Measurements from ENCODE around the gene TCF4. TPM values are rescaled to one million over a fixed set of nuclear protein-coding genes. Genes with fewer than 3 reads are reported as not detected.

TCF4 gene
- total RNA-seq, 1 experiment from 2014 or later, result 261 TPM

- H4K20me1 ChIP-seq (ENCODE audit: insufficient read depth, low read depth, low read length), result no peaks in the 10 kb centered on the region
- H2AFZ ChIP-seq (ENCODE audit: low read length), result no peak overlapping the region
- DNase-seq, result no peak
- H3K9ac ChIP-seq (ENCODE audit: low read length), result no peak overlapping the region
- no peak overlapping the region for H3K4me3 ChIP-seq (ENCODE audit: low read length)
- no peak overlapping the region for H3K27ac ChIP-seq (ENCODE audit: low read length)
- no peaks in the 10 kb centered on the region for H3K9me2 ChIP-seq (replicated peaks; ENCODE audit: insufficient read depth, low read length)
- no peak overlapping the region for H3K4me2 ChIP-seq (ENCODE audit: low read depth, low read length, poor library complexity, severe bottlenecking)
- H3K9me3 ChIP-seq (ENCODE audit: low read length), result no peaks in the 10 kb centered on the region
- H3K79me2 ChIP-seq (ENCODE audit: low read length), result peaks cover 88% of the 10 kb centered on the region
- H3K27me3 ChIP-seq (ENCODE audit: low read length), result no peaks in the 10 kb centered on the region
- no peaks in the 10 kb centered on the region for H3K36me3 ChIP-seq (ENCODE audit: insufficient read depth, low read length)
- H3K4me1 ChIP-seq (ENCODE audit: low read length), result peaks cover 21% of the 10 kb centered on the region
Observed at GRCh38 chr18:55403421-55403949, 184.5 kb downstream of the TCF4 start.

DNA sequence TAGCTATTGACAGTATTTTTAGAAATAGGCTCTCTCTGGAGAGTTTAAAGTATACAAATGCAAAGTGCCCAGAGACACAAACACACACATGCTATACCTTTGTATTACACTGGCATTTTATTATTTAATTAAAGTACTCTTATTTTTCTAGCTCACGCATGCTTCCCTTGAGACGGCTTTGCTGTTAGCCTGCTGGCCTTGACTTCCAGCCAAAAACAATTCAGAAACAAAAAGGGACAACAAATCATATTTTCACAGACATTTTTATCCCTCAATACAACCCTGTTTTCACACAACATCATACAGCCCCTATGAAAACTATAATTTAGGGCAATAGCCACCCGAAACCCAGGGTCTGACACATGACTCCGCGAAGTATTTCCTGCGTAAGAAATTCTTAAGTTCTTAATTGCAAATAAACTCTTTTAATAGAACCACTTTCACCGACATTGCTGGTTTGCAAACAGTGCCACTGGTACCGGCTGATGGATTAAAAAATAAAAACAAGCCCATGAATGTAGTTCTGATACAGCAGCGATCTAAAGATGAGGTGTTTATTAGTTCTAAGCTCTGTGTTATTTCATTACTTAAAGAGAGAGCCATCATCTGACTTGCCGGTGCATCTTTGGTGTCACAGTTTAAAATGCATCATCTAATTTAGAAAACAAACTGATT, 185.1 kb downstream of the TCF4 start:
- H3K4me2 ChIP-seq (ENCODE audit: low read depth, low read length, poor library complexity, severe bottlenecking), result no peak overlapping the region
- H3K9ac ChIP-seq (ENCODE audit: low read length), result no peak overlapping the region
- no peaks in the 10 kb centered on the region for H3K36me3 ChIP-seq (ENCODE audit: insufficient read depth, low read length)
- H4K20me1 ChIP-seq (ENCODE audit: insufficient read depth, low read depth, low read length), result no peaks in the 10 kb centered on the region
- no peak overlapping the region for H3K4me3 ChIP-seq (ENCODE audit: low read length)
- DNase-seq, result no peak
- H3K79me2 ChIP-seq (ENCODE audit: low read length), result peaks cover 88% of the 10 kb centered on the region
- no peaks in the 10 kb centered on the region for H3K27me3 ChIP-seq (ENCODE audit: low read length)
- no peaks in the 10 kb centered on the region for H3K9me2 ChIP-seq (replicated peaks; ENCODE audit: insufficient read depth, low read length)
- no peak overlapping the region for H2AFZ ChIP-seq (ENCODE audit: low read length)
- H3K9me3 ChIP-seq (ENCODE audit: low read length), result no peaks in the 10 kb centered on the region
- peaks cover 22% of the 10 kb centered on the region for H3K4me1 ChIP-seq (ENCODE audit: low read length)
- H3K27ac ChIP-seq (ENCODE audit: low read length), result no peak overlapping the region

GRCh38 chr18:55401638-55402191, 186.3 kb downstream of the TCF4 start:
- Histone ChIP-seq H2AFZ (ENCODE audit: low read length) (no peak overlapping the region), H3K4me2 (ENCODE audit: low read depth, low read length, poor library complexity, severe bottlenecking) (no peak overlapping the region), H3K9me2 (replicated peaks; ENCODE audit: insufficient read depth, low read length) (no peaks in the 10 kb centered on the region), H4K20me1 (ENCODE audit: insufficient read depth, low read depth, low read length) (no peaks in the 10 kb centered on the region), H3K9me3 (ENCODE audit: low read length) (no peaks in the 10 kb centered on the region), H3K27me3 (ENCODE audit: low read length) (no peaks in the 10 kb centered on the region), H3K9ac (ENCODE audit: low read length) (no peak overlapping the region), H3K79me2 (ENCODE audit: low read length) (peaks cover 83% of the 10 kb centered on the region), H3K4me3 (ENCODE audit: low read length) (no peak overlapping the region), H3K4me1 (ENCODE audit: low read length) (peaks cover 11% of the 10 kb centered on the region), H3K27ac (ENCODE audit: low read length) (no peak overlapping the region), H3K36me3 (ENCODE audit: insufficient read depth, low read length) (no peaks in the 10 kb centered on the region)
- no peak for DNase-seq

- H3K4me2 ChIP-seq (ENCODE audit: low read depth, low read length, poor library complexity, severe bottlenecking), result no peak overlapping the region
- no peaks in the 10 kb centered on the region for H3K27me3 ChIP-seq (ENCODE audit: low read length)
- H3K9ac ChIP-seq (ENCODE audit: low read length), result no peak overlapping the region
- DNase-seq, result no peak
- no peaks in the 10 kb centered on the region for H3K9me2 ChIP-seq (replicated peaks; ENCODE audit: insufficient read depth, low read length)
- H4K20me1 ChIP-seq (ENCODE audit: insufficient read depth, low read depth, low read length), result no peaks in the 10 kb centered on the region
- H3K36me3 ChIP-seq (ENCODE audit: insufficient read depth, low read length), result no peaks in the 10 kb centered on the region
- H3K4me3 ChIP-seq (ENCODE audit: low read length), result no peak overlapping the region
- no peaks in the 10 kb centered on the region for H3K9me3 ChIP-seq (ENCODE audit: low read length)
- H3K79me2 ChIP-seq (ENCODE audit: low read length), result peaks cover 84% of the 10 kb centered on the region
- H2AFZ ChIP-seq (ENCODE audit: low read length), result no peak overlapping the region
- no peak overlapping the region for H3K27ac ChIP-seq (ENCODE audit: low read length)
- peaks cover 3% of the 10 kb centered on the region for H3K4me1 ChIP-seq (ENCODE audit: low read length)
Observed at GRCh38 chr18:55400590-55401541, 187.1 kb downstream of the TCF4 start.

GRCh38 chr18:55400081-55400480, 187.9 kb downstream of the TCF4 start:
- no peak overlapping the region for H3K9ac ChIP-seq (ENCODE audit: low read length)
- no peaks in the 10 kb centered on the region for H3K9me3 ChIP-seq (ENCODE audit: low read length)
- H2AFZ ChIP-seq (ENCODE audit: low read length), result no peak overlapping the region
- no peaks in the 10 kb centered on the region for H3K9me2 ChIP-seq (replicated peaks; ENCODE audit: insufficient read depth, low read length)
- DNase-seq, result no peak
- H3K4me3 ChIP-seq (ENCODE audit: low read length), result no peak overlapping the region
- no peak overlapping the region for H3K27ac ChIP-seq (ENCODE audit: low read length)
- H3K4me2 ChIP-seq (ENCODE audit: low read depth, low read length, poor library complexity, severe bottlenecking), result no peak overlapping the region
- no peaks in the 10 kb centered on the region for H4K20me1 ChIP-seq (ENCODE audit: insufficient read depth, low read depth, low read length)
- no peaks in the 10 kb centered on the region for H3K36me3 ChIP-seq (ENCODE audit: insufficient read depth, low read length)
- no peaks in the 10 kb centered on the region for H3K27me3 ChIP-seq (ENCODE audit: low read length)
- peaks cover 84% of the 10 kb centered on the region for H3K79me2 ChIP-seq (ENCODE audit: low read length)
- peaks cover 3% of the 10 kb centered on the region for H3K4me1 ChIP-seq (ENCODE audit: low read length)

DNA sequence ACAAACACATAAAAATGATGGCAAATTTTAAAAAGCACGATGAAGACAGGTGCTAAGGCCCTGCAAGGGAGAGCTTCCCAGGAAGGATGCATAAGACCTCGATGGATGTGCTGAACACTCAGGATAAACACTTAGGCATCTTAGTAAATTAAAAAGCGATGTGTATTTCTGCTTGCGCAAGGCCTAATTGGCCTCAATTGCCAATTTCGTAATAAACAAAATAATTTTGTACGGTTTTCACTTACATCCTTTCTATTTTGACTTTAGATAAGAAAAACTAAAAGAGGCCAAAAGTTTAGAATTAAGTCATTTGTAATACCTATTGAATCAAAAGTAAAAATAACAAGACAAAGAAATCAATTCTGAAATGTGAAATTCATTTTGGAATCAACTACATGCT, 189.1 kb downstream of the TCF4 start:
- Histone ChIP-seq H3K4me3 (ENCODE audit: low read length) (no peak overlapping the region), H3K27me3 (ENCODE audit: low read length) (no peaks in the 10 kb centered on the region), H3K9me2 (replicated peaks; ENCODE audit: insufficient read depth, low read length) (no peaks in the 10 kb centered on the region), H3K4me1 (ENCODE audit: low read length) (peaks cover 3% of the 10 kb centered on the region), H3K9me3 (ENCODE audit: low read length) (no peaks in the 10 kb centered on the region), H3K9ac (ENCODE audit: low read length) (no peak overlapping the region), H3K4me2 (ENCODE audit: low read depth, low read length, poor library complexity, severe bottlenecking) (no peak overlapping the region), H3K27ac (ENCODE audit: low read length) (no peak overlapping the region), H4K20me1 (ENCODE audit: insufficient read depth, low read depth, low read length) (no peaks in the 10 kb centered on the region), H2AFZ (ENCODE audit: low read length) (no peak overlapping the region), H3K36me3 (ENCODE audit: insufficient read depth, low read length) (no peaks in the 10 kb centered on the region), H3K79me2 (ENCODE audit: low read length) (peaks cover 83% of the 10 kb centered on the region)
- no peak for DNase-seq

- no peak overlapping the region for H3K9ac ChIP-seq (ENCODE audit: low read length)
- peaks cover 77% of the 10 kb centered on the region for H3K79me2 ChIP-seq (ENCODE audit: low read length)
- no peak overlapping the region for H3K4me3 ChIP-seq (ENCODE audit: low read length)
- peaks cover 3% of the 10 kb centered on the region for H3K4me1 ChIP-seq (ENCODE audit: low read length)
- H4K20me1 ChIP-seq (ENCODE audit: insufficient read depth, low read depth, low read length), result no peaks in the 10 kb centered on the region
- H3K27ac ChIP-seq (ENCODE audit: low read length), result 0 out of 2 replicates have a peak overlapping the region, but pooled peaks have one; percentile 5
- no peaks in the 10 kb centered on the region for H3K9me3 ChIP-seq (ENCODE audit: low read length)
- H3K36me3 ChIP-seq (ENCODE audit: insufficient read depth, low read length), result no peaks in the 10 kb centered on the region
- H3K27me3 ChIP-seq (ENCODE audit: low read length), result no peaks in the 10 kb centered on the region
- H3K4me2 ChIP-seq (ENCODE audit: low read depth, low read length, poor library complexity, severe bottlenecking), result no peak overlapping the region
- H3K9me2 ChIP-seq (replicated peaks; ENCODE audit: insufficient read depth, low read length), result no peaks in the 10 kb centered on the region
- H2AFZ ChIP-seq (ENCODE audit: low read length), result no peak overlapping the region
- no peak for DNase-seq
Observed at GRCh38 chr18:55396979-55397378, 191.0 kb downstream of the TCF4 start.
